Stimulated activated naive CD4-positive, alpha-beta T cell treated with Interleukin-2 at 50 U/mL for 16 hours (primary cell): ENCODE data around the gene MGAT2.

ENCODE experiments used
- DNase-seq: peaks from one replicate; lab custom pipeline; 2025; lab: John Stamatoyannopoulos, UW

Gene MGAT2

DNA sequence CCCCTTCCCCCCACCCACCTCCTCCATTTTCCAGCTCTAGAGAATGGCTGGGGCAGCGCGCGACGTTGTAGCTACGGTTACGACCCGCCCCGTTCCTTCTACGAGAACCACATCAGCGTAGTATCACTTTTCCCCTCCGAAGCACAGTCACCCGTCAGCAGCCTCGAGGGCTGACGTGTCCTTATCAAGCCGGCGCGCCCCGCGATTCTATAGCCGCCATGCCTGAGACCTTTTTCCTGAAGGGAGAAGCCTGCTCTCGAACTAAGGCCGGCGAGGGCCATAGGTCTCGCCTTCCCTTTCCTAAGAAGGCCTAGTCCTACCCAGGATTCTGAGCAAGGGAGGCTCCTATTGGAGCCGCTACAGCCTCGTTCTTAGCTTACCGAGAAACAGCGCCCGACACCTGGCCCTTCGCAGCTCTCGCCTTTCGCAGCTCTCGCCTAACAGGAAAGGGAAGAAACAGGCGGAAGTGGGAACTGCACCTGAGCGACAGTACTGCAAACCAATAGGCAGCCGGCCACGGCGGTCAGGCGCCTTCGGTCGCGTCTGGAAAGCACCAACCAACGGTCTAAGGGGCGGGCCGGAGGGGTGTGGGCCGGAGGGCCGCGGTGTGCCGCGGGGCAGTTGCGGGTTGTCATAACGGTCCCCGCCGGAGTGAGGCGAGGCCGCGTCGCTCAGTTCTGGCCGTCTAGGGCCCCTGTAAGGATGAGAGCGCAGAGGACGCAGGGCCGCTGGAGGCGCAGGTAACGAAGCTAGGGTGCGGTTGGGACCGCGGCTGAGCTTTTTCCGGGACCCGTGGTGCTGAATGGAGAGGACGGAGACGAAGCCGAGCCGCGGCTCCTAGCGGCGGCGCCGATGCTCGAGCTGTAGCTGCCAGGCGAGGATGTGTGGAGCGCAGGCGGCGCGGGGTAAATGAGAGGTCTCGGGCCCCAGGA, at the start of gene MGAT2, which contains the start of gene RPL36AL:
TSS of gene MGAT2 (plus strand) at position 618 of the 932 bp plus-strand sequence. CDS start 470 bp downstream, outside the sequence.
TSS of gene RPL36AL (minus strand) at position 445 of the 932 bp plus-strand sequence. CDS start 1,522 bp downstream, outside the sequence.
- peak; percentile 95 for DNase-seq

GRCh38 chr14:49574038-49574437, 46.6 kb upstream of the MGAT2 start:
- no peak for DNase-seq

DNA sequence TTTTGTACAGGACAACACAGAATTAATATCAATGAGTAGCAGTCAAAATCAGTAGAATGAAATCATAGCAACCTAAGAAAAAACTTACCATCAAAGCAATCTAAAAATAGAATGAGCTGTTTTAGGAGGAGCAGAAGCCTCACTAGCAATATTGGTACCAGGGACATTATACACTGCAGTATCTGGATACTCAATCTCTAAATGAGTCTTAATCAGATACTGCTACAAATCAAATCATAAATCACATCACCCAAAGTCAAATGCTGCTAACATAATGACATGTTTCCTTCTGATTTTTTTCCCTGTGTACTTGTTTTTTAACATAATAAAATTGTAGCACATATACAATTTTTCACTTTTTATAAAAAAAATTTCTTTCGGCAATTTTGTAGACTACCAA, 42.5 kb upstream of the MGAT2 start:
- no peak for DNase-seq

- DNase-seq: no peak
Observed at GRCh38 chr14:49579841-49580240, 40.8 kb upstream of the MGAT2 start.

- no peak for DNase-seq
Observed at GRCh38 chr14:49581209-49582112, 39.1 kb upstream of the MGAT2 start.

GRCh38 chr14:49582113-49582977, 38.3 kb upstream of the MGAT2 start:
- DNase-seq: no peak

- no peak for DNase-seq
Observed at GRCh38 chr14:49583629-49584028, 37.0 kb upstream of the MGAT2 start.

GRCh38 chr14:49584058-49584457, 36.5 kb upstream of the MGAT2 start:
- no peak for DNase-seq

DNA sequence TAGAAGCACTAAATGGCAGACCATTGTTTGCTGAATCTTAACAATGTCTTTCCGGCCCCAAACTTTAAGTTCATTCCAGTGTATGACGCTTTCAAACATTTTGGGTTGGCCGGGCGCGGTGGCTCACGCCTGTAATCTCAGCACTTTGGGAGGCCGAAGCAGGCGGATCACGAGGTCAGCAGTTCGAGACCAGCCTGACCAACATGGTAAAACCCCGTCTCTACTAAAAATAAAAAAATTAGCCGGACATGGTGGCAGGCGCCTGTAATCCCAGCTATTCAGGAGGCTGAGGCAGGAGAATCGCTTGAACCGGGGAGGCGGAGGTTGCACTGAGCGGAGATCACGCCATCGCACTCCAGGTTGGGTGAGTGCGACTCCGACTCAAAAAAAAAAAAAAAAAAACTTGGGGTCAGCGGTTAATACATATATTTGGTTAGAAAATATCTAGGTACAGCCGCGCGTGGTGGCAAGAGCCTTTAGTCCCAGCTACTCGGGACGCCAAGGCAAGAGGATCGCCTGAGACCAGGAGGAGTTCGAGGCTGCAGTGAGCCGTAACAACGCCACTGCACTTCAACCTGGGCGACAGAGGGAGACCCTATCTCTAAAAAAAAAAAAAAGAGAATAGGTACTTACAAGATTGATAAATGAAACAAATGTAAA, 35.5 kb upstream of the MGAT2 start:
- peak; percentile 14 for DNase-seq

DNA sequence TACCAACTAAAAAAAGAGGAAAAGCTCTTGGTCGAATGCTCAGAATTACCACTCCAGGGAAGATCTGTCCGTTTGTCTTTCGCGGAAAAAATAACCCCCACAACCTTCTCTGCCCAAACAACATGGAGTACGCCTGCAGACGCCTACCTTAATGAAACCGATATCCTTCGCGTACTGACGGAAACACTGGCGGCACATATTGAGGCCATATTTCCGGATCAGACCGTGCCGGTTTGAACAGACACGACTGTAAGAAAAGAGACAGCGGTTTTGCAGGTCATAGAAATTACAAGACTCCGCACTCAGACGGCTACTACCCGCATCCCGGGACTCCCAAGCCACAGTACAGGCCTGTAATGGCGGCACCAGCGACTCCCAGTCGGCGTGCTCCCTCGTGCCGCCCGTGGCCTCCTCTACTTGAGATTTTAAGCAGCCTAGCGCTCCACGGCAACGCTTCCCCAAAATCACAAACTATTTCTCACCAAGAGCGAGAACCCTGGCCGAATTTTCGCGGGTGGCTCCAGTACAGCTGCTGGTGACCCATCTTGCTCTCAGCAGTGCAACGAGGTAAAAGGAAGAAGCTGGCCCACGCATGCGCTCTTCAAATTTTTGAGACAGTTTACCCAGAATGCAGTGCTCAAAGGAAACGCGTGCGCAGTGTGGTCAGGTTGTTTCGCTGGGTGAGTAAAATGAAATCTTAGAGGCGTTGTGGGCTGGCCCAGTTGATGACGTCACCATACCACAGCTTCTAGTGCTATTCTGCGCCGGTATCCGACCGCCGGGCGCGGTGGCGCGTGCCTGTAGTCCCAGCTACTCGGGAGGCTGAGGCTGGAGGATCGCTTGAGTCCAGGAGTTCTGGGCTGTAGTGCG, 34.6 kb upstream of the MGAT2 start, which contains the start of gene RPS29:
TSS of gene RPS29 (minus strand) at position 578 of the 870 bp plus-strand sequence. CDS start at position 544, 34 bp downstream.
- DNase-seq: peak; percentile 95

DNA sequence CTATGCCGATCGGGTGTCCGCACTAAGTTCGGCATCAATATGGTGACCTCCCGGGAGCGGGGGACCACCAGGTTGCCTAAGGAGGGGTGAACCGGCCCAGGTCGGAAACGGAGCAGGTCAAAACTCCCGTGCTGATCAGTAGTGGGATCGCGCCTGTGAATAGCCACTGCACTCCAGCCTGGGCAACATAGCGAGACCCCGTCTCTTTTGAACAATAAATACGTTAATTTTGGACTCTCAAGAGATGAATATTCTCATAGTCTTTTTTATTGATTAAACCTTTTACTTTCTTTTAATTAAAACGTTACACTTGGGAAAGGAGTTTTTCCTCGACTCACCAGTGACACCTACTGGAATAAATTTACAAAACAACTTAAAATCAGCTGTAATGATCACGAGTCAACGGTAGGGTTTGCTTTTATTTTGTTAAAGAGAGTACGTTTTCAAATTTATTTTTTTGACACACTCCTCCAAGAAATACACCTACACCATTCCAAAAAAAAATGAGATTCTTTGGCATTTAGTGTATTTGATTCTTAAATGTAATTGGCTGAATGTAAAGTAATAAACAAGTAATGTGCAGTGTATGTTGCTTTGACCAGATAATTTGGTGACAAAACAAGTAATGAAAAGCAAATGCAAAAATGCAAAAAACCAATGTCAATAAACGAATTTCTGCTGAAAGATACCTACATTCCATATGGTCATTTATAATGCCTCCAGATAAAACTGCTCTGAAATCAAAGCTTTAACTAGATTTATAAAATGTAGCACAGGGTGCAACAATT, 33.7 kb upstream of the MGAT2 start:
- peak; percentile 62 for DNase-seq

- DNase-seq: no peak
Observed at GRCh38 chr14:49589387-49589786, 31.2 kb upstream of the MGAT2 start.

GRCh38 chr14:49593016-49593415, 27.6 kb upstream of the MGAT2 start:
- no peak for DNase-seq

DNA sequence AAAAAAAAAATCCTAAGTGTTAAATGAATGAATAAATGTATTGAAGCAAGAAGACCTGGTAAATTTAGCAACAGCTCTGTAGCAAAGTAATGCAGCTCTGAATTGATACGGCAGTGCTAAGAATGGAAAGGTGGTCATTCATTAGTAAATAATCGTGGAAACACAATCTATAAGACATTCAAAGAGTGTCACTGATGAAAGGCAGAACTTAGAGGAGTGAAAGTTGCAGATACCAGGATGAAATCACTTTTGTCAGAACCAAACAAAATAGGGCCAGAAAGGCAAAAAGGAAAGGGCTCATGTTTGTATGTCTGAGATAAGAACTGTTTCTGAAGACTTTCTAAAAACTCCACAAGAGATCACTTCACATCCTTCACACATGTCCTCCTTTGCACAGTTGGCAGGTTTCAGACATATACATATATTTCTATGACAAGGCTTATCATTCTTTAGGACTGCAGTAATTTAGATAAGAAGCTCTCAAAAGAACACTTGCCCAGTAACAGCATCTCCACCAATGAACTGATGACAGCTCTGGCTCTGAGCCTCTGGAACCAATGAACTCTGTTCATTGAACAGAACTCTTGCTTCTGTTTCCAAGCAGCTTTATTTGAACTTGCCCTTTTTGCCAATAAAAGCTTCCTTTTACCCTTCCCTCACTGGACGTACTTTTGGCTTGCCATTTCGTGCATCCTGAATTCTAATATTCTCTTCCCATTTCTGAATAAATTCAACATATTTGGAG, 26.1 kb upstream of the MGAT2 start:
- DNase-seq: no peak

- no peak for DNase-seq
Observed at GRCh38 chr14:49598189-49598484, 22.5 kb upstream of the MGAT2 start.

- peak; percentile 82 for DNase-seq
Observed at GRCh38 chr14:49598485-49599300, 21.9 kb upstream of the MGAT2 start, which contains the start of gene LRR1. LRR1 (plus strand) TSS chr14:49598940; CDS start chr14:49599021, 81 bp downstream.

DNA sequence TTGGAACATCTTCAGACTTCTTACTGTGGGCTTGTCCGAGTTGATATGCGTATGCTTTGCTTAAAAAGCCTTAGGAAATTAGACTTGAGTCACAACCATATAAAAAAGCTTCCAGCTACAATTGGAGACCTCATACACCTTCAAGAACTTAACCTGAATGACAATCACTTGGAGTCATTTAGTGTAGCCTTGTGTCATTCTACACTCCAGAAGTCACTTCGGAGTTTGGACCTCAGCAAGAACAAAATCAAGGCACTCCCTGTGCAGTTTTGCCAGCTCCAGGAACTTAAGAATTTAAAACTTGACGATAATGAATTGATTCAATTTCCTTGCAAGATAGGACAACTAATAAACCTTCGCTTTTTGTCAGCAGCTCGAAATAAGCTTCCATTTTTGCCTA, 13.0 kb upstream of the MGAT2 start:
- no peak for DNase-seq

DNA sequence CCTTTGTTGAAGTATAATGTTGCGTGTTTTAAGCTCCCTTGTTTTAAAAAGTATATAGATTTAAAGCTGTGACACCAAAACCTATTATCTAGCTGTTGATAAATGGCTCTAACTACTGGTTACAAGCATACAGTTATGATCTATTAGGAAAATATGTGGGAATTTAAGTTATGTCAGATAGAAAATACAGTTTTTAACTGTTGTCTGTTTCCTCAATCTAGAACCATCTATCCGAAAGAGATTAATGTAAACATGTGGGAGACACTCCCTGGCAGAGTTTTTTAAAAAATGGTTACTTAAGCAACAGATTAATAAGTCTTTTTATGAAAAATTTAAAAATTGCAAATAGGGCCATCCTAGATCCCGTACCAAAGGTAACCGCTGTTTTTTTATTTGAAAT, 8.3 kb upstream of the MGAT2 start:
- DNase-seq: no peak
